Adrenal gland (tissue), 5 donors: ENCODE results near the gene RPS2.

Source experiments
- CTCF ChIP-seq, 6 experiments: fragments of 450-650 bp in 4 of 6; fragments of 200-600 bp in 2 of 6; sonication (generic) in 1 of 6; IDR thresholded peaks; 1 replicate in 5 of 6; 2 replicates in 1 of 6; pipeline versions ENCODE4 v1.5.1 to v1.8.0; 2016 to 2021; ENCODE audit warnings: antibody characterized with exemption in 6 of 6, mild to moderate bottlenecking in 2 of 6, moderate library complexity in 1 of 6
- POLR2A ChIP-seq, 2 donors: fragments of 450-650 bp; IDR thresholded peaks; one replicate each; pipeline ENCODE4 v1.6.1; 2017; ENCODE audit warnings: antibody characterized with exemption in 2 of 2, mild to moderate bottlenecking in 2 of 2, moderate library complexity in 1 of 2
- donor health status: DM: no; HTN: no; CAD: no.

DNA sequence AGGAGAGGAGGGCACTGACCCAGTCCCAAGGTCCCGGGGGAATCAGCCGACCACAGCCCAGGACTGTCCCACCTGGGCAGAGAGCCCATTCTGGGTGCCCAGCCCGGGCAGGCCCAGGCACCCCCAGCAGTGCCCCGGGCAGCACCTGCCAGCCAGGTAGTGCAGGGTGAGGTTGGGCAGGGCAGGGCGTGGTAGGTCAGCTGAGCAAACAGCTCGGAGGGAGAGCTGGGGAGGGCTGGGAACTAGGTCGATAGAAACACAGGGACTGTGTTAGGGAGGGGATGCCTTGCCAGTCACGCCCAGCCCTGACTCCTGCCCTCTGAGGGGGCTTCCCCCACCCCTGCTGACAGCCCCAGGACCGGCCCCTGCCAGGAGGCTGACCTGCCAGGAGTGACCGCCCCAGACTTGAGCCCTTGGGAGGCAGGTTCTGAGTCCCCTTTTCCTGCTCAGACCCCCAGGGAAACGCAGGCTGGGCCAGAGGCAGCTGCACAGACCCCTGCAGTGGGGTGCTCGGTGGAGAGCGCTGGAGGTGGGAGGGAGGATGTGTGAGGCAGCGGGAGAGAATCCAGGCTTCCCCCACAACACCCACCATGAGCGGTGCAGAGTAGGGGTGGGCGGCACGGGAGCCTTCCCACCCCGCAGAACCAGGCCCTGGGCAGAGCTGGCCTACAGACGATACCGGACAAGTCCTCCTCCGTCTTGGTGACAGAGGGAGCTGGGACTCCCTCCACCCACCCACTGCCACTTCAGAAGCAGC is 51.1 kb downstream of the RPS2 start:
- no peak for TF ChIP-seq POLR2A (IDR thresholded peaks at IDR 0.05)
- no peak for TF ChIP-seq CTCF (IDR thresholded peaks at IDR 0.05)
